Endothelial cell of umbilical vein (primary cell): ENCODE results near the gene MAML1. TPM values are rescaled to one million over a fixed set of nuclear protein-coding genes. Genes with fewer than 3 reads are reported as not detected.

Experiments used
- BruUV-seq: library from RNA; stranded (reverse); fragments of 400-500 nt; replicated peaks from 2 replicates; lab custom pipeline; 2021; lab: Mats Ljungman, UMichigan
- CTCF ChIA-PET: fragments of 300-600, 350-600 bp; sonication (Branson Sonifier 250); formaldehyde crosslinking; loops from one replicate; lab custom pipeline; 2021; ENCODE audit warnings: antibody characterized with exemption, inconsistent platforms; lab: Charles Lee
- POLR2A ChIA-PET: fragments of 300-600, 350-600 bp; sonication (Branson Sonifier 250); formaldehyde crosslinking; loops from one replicate; lab custom pipeline; 2021; ENCODE audit warnings: antibody characterized with exemption, inconsistent platforms; lab: Charles Lee
- DNase-seq: peaks from one replicate; pipeline ENCODE4 v3.0.0-alpha.2; 2011; ENCODE audit warnings: low read depth, low spot score
- FAIRE-seq: peaks from 2 replicates; lab custom pipeline; 2011; peaks lifted over from hg19 to GRCh38; lab: Jason Lieb, UNC
- H2AFZ ChIP-seq: 2 replicates; pipeline ENCODE4 v1.6.0; 2012; ENCODE audit warnings: low read depth, low read length, control low read depth, inconsistent platforms
- H3K27ac ChIP-seq: 2 replicates; pipeline ENCODE4 v1.5.1; 2011; ENCODE audit warnings: low read depth, mild to moderate bottlenecking, control low read depth, low read length, moderate library complexity; ENCODE audit not compliant: insufficient read depth
- H3K27me3 ChIP-seq, 2 experiments: 2 replicates each; pipeline versions ENCODE4 v1.6.0 to v1.6.1; 2011; ENCODE audit warnings: low read length in 2 of 2, mixed read lengths in 1 of 2; ENCODE audit not compliant: control insufficient read depth in 2 of 2, insufficient read depth in 2 of 2
- H3K36me3 ChIP-seq, 2 experiments: 2 replicates in 1 of 2; 3 replicates in 1 of 2; pipeline ENCODE4 v1.5.1; 2011; ENCODE audit warnings: low read length in 2 of 2, mild to moderate bottlenecking in 1 of 2, moderate library complexity in 1 of 2; ENCODE audit not compliant: control insufficient read depth in 2 of 2, insufficient read depth in 2 of 2; ENCODE audit errors: extremely low read depth in 1 of 2
- H3K4me1 ChIP-seq: 3 replicates; pipeline ENCODE4 v1.5.1; 2011; ENCODE audit warnings: mild to moderate bottlenecking, low read length; ENCODE audit not compliant: control insufficient read depth, insufficient read depth; ENCODE audit errors: extremely low read depth
- H3K4me2 ChIP-seq: 2 replicates; pipeline ENCODE4 v1.6.1; 2011; ENCODE audit warnings: low read length, control low read depth, mixed read lengths; ENCODE audit not compliant: insufficient read depth
- H3K4me3 ChIP-seq, 3 experiments: fragments of 200-600 bp in 1 of 3; sonication (generic), shearing (Covaris generic) in 1 of 3; replicated peaks in 1 of 3; 2 replicates each; pipeline ENCODE4 v1.5.1; 2011 to 2016; ENCODE audit warnings: control low read depth in 3 of 3, low read length in 3 of 3, mild to moderate bottlenecking in 2 of 3, inconsistent platforms in 1 of 3, low read depth in 1 of 3, moderate library complexity in 1 of 3; ENCODE audit not compliant: insufficient read depth in 1 of 3
- H3K79me2 ChIP-seq: 2 replicates; pipeline ENCODE4 v1.6.0; 2012; ENCODE audit warnings: low read length, inconsistent platforms; ENCODE audit not compliant: control insufficient read depth, insufficient read depth
- H3K9ac ChIP-seq: replicated peaks from 2 replicates; pipeline ENCODE3; 2011; ENCODE audit warnings: low read length, control low read depth; ENCODE audit not compliant: insufficient read depth; ENCODE audit errors: extremely low read depth
- H3K9me1 ChIP-seq: replicated peaks from 3 replicates; pipeline ENCODE4 v1.6.0; 2011; ENCODE audit warnings: mild to moderate bottlenecking, low read length; ENCODE audit not compliant: control insufficient read depth, insufficient read depth; ENCODE audit errors: extremely low read depth
- H3K9me3 ChIP-seq: replicated peaks from 2 replicates; pipeline ENCODE4 v1.5.1; 2012; ENCODE audit warnings: low read length, inconsistent platforms; ENCODE audit not compliant: control insufficient read depth, insufficient read depth
- H4K20me1 ChIP-seq: replicated peaks from 2 replicates; pipeline ENCODE3; 2011; ENCODE audit warnings: mild to moderate bottlenecking, low read length; ENCODE audit not compliant: control insufficient read depth, insufficient read depth; ENCODE audit errors: extremely low read depth
- EZH2 ChIP-seq: IDR thresholded peaks from 2 replicates; pipeline ENCODE4 v1.6.1; 2012; ENCODE audit warnings: borderline replicate concordance, low read depth, mild to moderate bottlenecking, moderate library complexity, low read length, inconsistent platforms; ENCODE audit not compliant: severe bottlenecking
- FOS ChIP-seq: IDR thresholded peaks from 2 replicates; pipeline ENCODE4 v1.6.1; 2011; ENCODE audit warnings: mild to moderate bottlenecking, low read length, moderate library complexity, borderline replicate concordance; ENCODE audit not compliant: insufficient read depth
- JUN ChIP-seq: IDR thresholded peaks from 2 replicates; pipeline ENCODE4 v1.6.1; 2011; ENCODE audit warnings: borderline replicate concordance, low read depth; ENCODE audit not compliant: insufficient read length, insufficient read depth
- POLR2AphosphoS5 ChIP-seq: IDR thresholded peaks from 2 replicates; pipeline ENCODE4 v1.6.1; 2012; ENCODE audit warnings: low read depth, mild to moderate bottlenecking, control low read depth, low read length, moderate library complexity; ENCODE audit not compliant: insufficient read depth
- dilution Hi-C: fragments of 300-500 bp; cut with MboI; formaldehyde crosslinking; loops from one replicate; pipeline ENCODE4 v1.15.0; 2019; ENCODE audit warnings: low sequenced_read_pairs; ENCODE audit not compliant: extremely low pct_ligation_motif_present
- intact Hi-C: fragments of 100-400 bp; cut with micrococcal nuclease; formaldehyde crosslinking; loops from one replicate; pipeline ENCODE4 v1.10.0; 2022
- polyA plus RNA-seq, 4 experiments: library from polyadenylated mRNA; depleted of rRNA in 3 of 4; stranded (reverse) in 3 of 4; unstranded in 1 of 4; fragments of >200 nt; gene quantifications; 2 replicates each; pipeline versions ENCODE4 v1.2.1 to v1.2.3, GENCODE V29; 2011 to 2012; ENCODE audit warnings: missing spikeins in 1 of 4
- total RNA-seq: library from RNA; stranded (reverse); gene quantifications from 2 replicates; pipeline ENCODE4 v1.2.3, GENCODE V29; 2021

The MAML1 gene
- total and polyA plus RNA-seq, 2 donors (not counting 3 experiments of a cell fraction or from before 2014, with no cell fraction given), result 12.4 to 29.0 TPM

DNA sequence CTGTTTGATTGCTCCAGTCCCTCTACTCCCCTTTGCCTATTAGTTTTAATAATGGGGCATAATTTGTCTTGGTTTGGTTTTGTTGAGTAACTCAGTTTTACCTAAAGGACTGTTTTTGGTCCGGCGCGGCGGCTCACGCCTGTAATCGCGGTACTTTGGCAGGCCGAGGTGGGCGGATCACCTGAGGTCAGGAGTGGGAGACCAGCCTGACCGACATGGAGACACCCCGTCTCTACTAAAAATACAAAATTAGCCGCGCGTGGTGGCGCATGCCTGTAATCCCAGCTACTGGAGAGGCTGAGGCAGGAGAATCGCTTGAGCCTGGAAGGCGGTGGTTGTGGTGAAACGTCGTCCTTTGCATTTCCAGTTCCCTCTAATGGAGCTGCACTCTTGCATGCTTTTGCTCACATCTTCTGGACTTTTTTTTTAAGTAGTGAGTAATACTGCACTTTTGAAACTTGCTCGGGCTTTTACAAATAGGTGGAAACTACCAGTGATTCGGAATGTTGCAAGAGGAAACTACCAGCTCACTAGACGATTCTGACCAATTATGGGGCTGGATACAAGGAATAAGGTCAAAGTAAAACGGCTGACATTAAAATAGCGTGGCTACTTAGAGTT, 721 bp upstream of the MAML1 start:
- Histone ChIP-seq H3K9ac (no peak overlapping the region), H3K9me3 (no peaks in the 10 kb centered on the region), H3K79me2 (peaks cover 46% of the 10 kb centered on the region), H3K27ac (peak overlapping the region; percentile 47), H3K36me3 (peaks cover 24 to 34% of the 10 kb centered on the region in 2 experiments), H4K20me1 (peaks cover 4% of the 10 kb centered on the region), H3K9me1 (no peaks in the 10 kb centered on the region), H3K4me1 (peaks cover 25% of the 10 kb centered on the region), H2AFZ (no peak overlapping the region), H3K4me3 (peak overlapping the region in 1 of 3 experiments; percentile 42), H3K27me3 (no peaks in the 10 kb centered on the region), H3K4me2 (peak overlapping the region; percentile 77)
- BruUV-seq, result no TSS peak
- TF ChIP-seq FOS, result no peak
- TF ChIP-seq EZH2, result no peak
- no peak for TF ChIP-seq POLR2AphosphoS5
- TF ChIP-seq JUN, result no peak
- dilution Hi-C loops (no loop called here), intact Hi-C loops (loop anchor here (1.0 to 5.0 kb wide), 6 partner anchors 33 to 173 kb away; partner anchors contain the start of genes CANX and HNRNPH1)
- ChIA-PET POLR2A (interaction anchor here (0.6 to 2.1 kb wide), 7 partner anchors 13 to 773 kb away, joined by 3 to 11 read pairs (median 7); partner anchors contain the start of genes HNRNPH1 and SQSTM1), CTCF (interaction anchor here (0.8 to 2.0 kb wide), 9 partner anchors 9 to 89 kb away, joined by 3 to 19 read pairs (median 4); partner anchors contain the start of gene SQSTM1)
- DNase-seq (no peak), FAIRE-seq (no peak)
